MCF 10A (cell line): ENCODE measurements around the gene RABL6. TPM values are rescaled to one million over a fixed set of nuclear protein-coding genes. Genes with fewer than 3 reads are reported as not detected.
"Not testable (repeated sequence)": the region's sequence is repeated elsewhere in the genome, so short reads cannot be mapped to it uniquely, and the experiment has no call there.

Experiments
- BruUV-seq: library from RNA; stranded (reverse); fragments of 400-500 nt; replicated peaks from 2 replicates; lab custom pipeline; 2021; lab: Mats Ljungman, UMichigan
- CTCF ChIA-PET: fragments of 300-600 bp; sonication (Branson Sonifier 250); formaldehyde crosslinking; extraction: SDS; loops from one replicate; lab custom pipeline; 2021; ENCODE audit warnings: antibody characterized with exemption, inconsistent platforms; lab: Yijun Ruan, JAX
- POLR2A ChIA-PET: fragments of 300-600, 350-650 bp; sonication (Branson Sonifier 250); formaldehyde crosslinking; extraction: SDS; loops from one replicate; lab custom pipeline; 2020; ENCODE audit warnings: antibody characterized with exemption, inconsistent platforms; lab: Yijun Ruan, JAX
- DNase-seq: peaks from one replicate; pipeline ENCODE4 v3.0.0-alpha.2; 2018; ENCODE audit not compliant: unreplicated experiment
- H3K27ac Mint-ChIP-seq: one replicate; pipeline ENCODE4 v1.8.0; 2022; ENCODE audit warnings: mild to moderate bottlenecking, low read depth, mixed read lengths; ENCODE audit not compliant: unreplicated experiment
- H3K27me3 Mint-ChIP-seq: one replicate; pipeline ENCODE4 v1.8.0; 2022; ENCODE audit warnings: mixed read lengths; ENCODE audit not compliant: insufficient read depth, unreplicated experiment
- H3K36me3 Mint-ChIP-seq: one replicate; pipeline ENCODE4 v1.8.0; 2022; ENCODE audit warnings: mild to moderate bottlenecking, moderate library complexity, mixed read lengths; ENCODE audit not compliant: insufficient read depth, unreplicated experiment
- H3K4me1 Mint-ChIP-seq: one replicate; pipeline ENCODE4 v1.8.0; 2022; ENCODE audit warnings: mixed read lengths; ENCODE audit not compliant: insufficient read depth, unreplicated experiment
- H3K4me3 Mint-ChIP-seq: one replicate; pipeline ENCODE4 v1.8.0; 2022; ENCODE audit warnings: mild to moderate bottlenecking, moderate library complexity, mixed read lengths; ENCODE audit not compliant: unreplicated experiment
- H3K9me3 Mint-ChIP-seq: one replicate; pipeline ENCODE4 v1.8.0; 2022; ENCODE audit warnings: mixed read lengths; ENCODE audit not compliant: unreplicated experiment
- CTCF ChIP-seq: fragments of 200-600 bp; IDR thresholded peaks from one replicate; pipeline ENCODE4 v1.8.0; 2022; ENCODE audit warnings: antibody characterized with exemption, mild to moderate bottlenecking; ENCODE audit not compliant: unreplicated experiment
- intact Hi-C: fragments of 100-400 bp; cut with micrococcal nuclease; formaldehyde crosslinking; loops from 2 replicates; pipeline ENCODE4 v1.14.1; 2022
- total RNA-seq: library from RNA; stranded (reverse); gene quantifications from 2 replicates; pipeline ENCODE4 v1.2.3, GENCODE V29; 2022

RABL6 gene
- total RNA-seq, 1 experiment from 2014 or later = 77.8 TPM

DNA sequence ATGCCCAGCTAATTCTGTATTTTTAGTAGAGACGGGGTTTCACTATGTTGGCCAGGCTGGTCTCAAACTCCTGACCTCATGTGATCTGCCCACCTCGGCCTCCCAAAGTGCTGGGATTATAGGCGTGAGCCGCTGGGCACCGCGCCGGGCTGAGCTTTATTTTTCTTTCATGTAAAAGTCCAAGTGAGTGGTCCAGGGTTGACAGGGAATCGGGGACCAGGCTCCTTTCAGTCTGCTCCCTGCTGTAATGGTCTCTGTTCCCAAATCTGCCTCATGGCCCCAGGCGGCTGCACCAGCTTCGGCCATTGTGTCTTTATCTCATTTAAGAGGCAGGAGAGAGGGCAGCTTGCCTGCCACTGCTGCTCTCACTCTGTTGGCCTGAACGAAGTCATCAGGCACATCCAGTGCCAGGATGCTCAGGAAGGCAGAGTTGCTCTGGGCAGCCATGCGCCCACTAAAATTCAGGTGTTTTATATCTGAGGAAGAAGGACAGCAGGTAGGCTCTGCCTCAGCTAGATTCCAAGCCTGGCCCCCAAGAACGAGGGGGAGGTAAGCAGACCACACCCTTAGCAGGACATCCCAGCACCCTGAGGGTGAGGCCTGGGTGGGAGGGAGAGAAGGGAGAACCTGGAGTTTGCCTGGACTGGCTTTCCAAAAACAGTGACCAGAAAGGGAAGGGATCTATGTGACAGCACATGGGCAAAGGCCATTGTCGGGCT is 13.3 kb upstream of the RABL6 start:
- Mint-ChIP-seq H3K36me3 (peaks cover 22% of the 10 kb centered on the region), H3K9me3 (no peaks in the 10 kb centered on the region), H3K27ac (no peak overlapping the region), H3K4me3 (no peak overlapping the region), H3K4me1 (no peaks in the 10 kb centered on the region), H3K27me3 (no peaks in the 10 kb centered on the region)
- no TSS peak for BruUV-seq
- POLR2A ChIA-PET = interaction anchor here (0.9 to 5.0 kb wide), 2 partner anchors 8 to 14 kb away, joined by 3 to 33 read pairs; partner anchors contain the start of gene RABL6
- CTCF ChIA-PET = interaction anchor here (0.6 to 1.5 kb wide), 7 partner anchors 12 to 306 kb away, joined by 3 to 7 read pairs (median 3); no protein-coding TSS in a partner anchor
- no peak for TF ChIP-seq CTCF
- intact Hi-C loops = no loop called here
- no peak for DNase-seq

- no peak for DNase-seq
- TF ChIP-seq CTCF = no peak
- no peaks in the 10 kb centered on the region for H3K27me3 Mint-ChIP-seq
- H3K9me3 Mint-ChIP-seq = no peaks in the 10 kb centered on the region
- no TSS peak for BruUV-seq
- ChIA-PET POLR2A (interaction anchor here (1.0 kb wide), 1 partner anchor 690 kb away, joined by 3 read pairs; no protein-coding TSS in a partner anchor), CTCF (interaction anchor here (0.6 to 0.8 kb wide), 2 partner anchors 169 to 305 kb away, joined by 3 to 4 read pairs; no protein-coding TSS in a partner anchor)
- peaks cover 26% of the 10 kb centered on the region for H3K36me3 Mint-ChIP-seq
- no peak overlapping the region for H3K4me3 Mint-ChIP-seq
- intact Hi-C loops = no loop called here
- peaks cover under 1% of the 10 kb centered on the region for H3K4me1 Mint-ChIP-seq
- H3K27ac Mint-ChIP-seq = no peak overlapping the region
These were observed 12.8 kb upstream of the RABL6 start for GRCh38 chr9:136795000-136795348.

GRCh38 chr9:136796238-136796774 is 11.4 kb upstream of the RABL6 start, which contains the start of gene CCDC183:
CCDC183 (plus strand) TSS chr9:136796338; CDS start chr9:136796398, 60 bp downstream.
- ChIA-PET POLR2A (no interaction called here), CTCF (no interaction called here)
- H3K27me3 Mint-ChIP-seq = no peaks in the 10 kb centered on the region
- intact Hi-C loops = no loop called here
- peaks cover 14% of the 10 kb centered on the region for H3K4me1 Mint-ChIP-seq
- H3K9me3 Mint-ChIP-seq = no peaks in the 10 kb centered on the region
- BruUV-seq = no TSS peak
- no peak within 1 kb of the TSS for H3K4me3 Mint-ChIP-seq
- TF ChIP-seq CTCF = no peak
- peaks cover 29% of the 10 kb centered on the region for H3K36me3 Mint-ChIP-seq
- no peak within 1 kb of the TSS for H3K27ac Mint-ChIP-seq
- no peak for DNase-seq

DNA sequence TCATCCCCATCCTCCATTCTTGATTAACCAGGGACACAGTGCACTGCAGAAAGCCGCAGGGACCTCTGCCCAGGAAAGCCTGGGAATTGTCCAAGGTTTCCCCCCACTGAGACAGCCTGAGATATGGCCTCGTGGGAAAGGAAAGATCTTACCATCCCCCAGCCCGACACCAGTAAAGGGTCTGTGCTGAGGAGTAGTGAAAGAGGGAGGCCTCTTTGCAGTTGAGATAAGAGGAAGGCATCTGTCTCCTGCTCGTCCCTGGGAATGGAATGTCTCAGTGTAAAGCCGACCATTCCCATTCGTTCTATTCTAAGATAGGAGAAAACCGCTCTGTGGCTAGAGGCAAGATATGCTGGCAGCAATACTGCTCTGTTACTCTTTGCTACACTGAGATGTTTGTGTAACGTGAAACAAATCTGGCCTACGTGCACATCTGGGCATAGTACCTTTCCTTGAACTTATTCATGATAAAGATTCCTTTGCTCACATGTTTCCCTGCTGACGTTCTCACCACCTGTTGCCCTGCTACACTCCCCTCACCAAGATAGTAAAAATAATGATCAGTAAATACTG is 10.9 kb upstream of the RABL6 start:
- H3K27me3 Mint-ChIP-seq, intact Hi-C loops, H3K27ac Mint-ChIP-seq, H3K9me3 Mint-ChIP-seq, CTCF ChIA-PET, DNase-seq, POLR2A ChIA-PET, BruUV-seq, H3K4me3 Mint-ChIP-seq: not testable (repeated sequence)
- Mint-ChIP-seq H3K4me1 (peaks cover 14% of the 10 kb centered on the region), H3K36me3 (peaks cover 29% of the 10 kb centered on the region)
